Tibial nerve (tissue), 4 donors: ENCODE measurements around the gene CDHR4. TPM values are rescaled to one million over a fixed set of nuclear protein-coding genes. Genes with fewer than 3 reads are reported as not detected.
"Not testable (repeated sequence)": the region's sequence is repeated elsewhere in the genome, so short reads cannot be mapped to it uniquely, and the experiment has no call there.

Experiments
- DNase-seq, 2 donors: peaks; one replicate each; pipeline ENCODE4 v3.0.0-alpha.2; 2019; ENCODE audit warnings: low spot score in 2 of 2
- H3K27ac ChIP-seq, 4 donors: fragments of 200-600 bp; sonication (generic) in 3 of 4; one replicate each; pipeline ENCODE4 v1.5.1; 2017 to 2019; ENCODE audit warnings: mild to moderate bottlenecking in 1 of 4
- H3K27me3 ChIP-seq, 2 donors: fragments of 200-600 bp; sonication (generic) in 1 of 2; one replicate each; pipeline versions ENCODE4 v1.5.1 to v1.6.0; 2017 to 2019
- H3K36me3 ChIP-seq, 3 donors: fragments of 200-600 bp; sonication (generic); one replicate each; pipeline ENCODE4 v1.5.1; 2018 to 2019
- H3K4me1 ChIP-seq, 4 donors: fragments of 200-600 bp; sonication (generic) in 3 of 4; one replicate each; pipeline ENCODE4 v1.5.1; 2017 to 2019
- H3K4me3 ChIP-seq, 4 donors: fragments of 200-600 bp; sonication (generic) in 3 of 4; one replicate each; pipeline ENCODE4 v1.5.1; 2017 to 2019; ENCODE audit warnings: mild to moderate bottlenecking in 1 of 4, moderate library complexity in 1 of 4
- H3K9me3 ChIP-seq, 4 donors: fragments of 200-600 bp; sonication (generic) in 3 of 4; one replicate each; pipeline ENCODE4 v1.5.1; 2017 to 2019
- EP300 ChIP-seq, 2 donors: sonication (generic); formaldehyde crosslinking; IDR thresholded peaks; one replicate each; pipeline ENCODE4 v1.6.1; 2017; ENCODE audit warnings: antibody characterized with exemption in 2 of 2, mild to moderate bottlenecking in 1 of 2
- POLR2A ChIP-seq, 2 donors: fragments of 450-650 bp; IDR thresholded peaks; one replicate each; pipeline ENCODE4 v1.6.1; 2017; ENCODE audit warnings: antibody characterized with exemption in 2 of 2, mild to moderate bottlenecking in 2 of 2, moderate library complexity in 2 of 2
- WGBS, 2 donors: methylation state at CpG; one replicate each; pipeline ENCODE4 v1.1.5; 2018; 5-methylcytosine and 5-hydroxymethylcytosine counted together
- total RNA-seq, 4 donors: library from RNA; depleted of rRNA; stranded (reverse); fragments of >200 nt; gene quantifications; one replicate each; pipeline ENCODE4 v1.1.0, GENCODE V29; 2016
- TF ChIP-seq, protein P1 (sequence below), 5 experiments: fragments of 200-600 bp in 3 of 5; fragments of 450-650 bp in 2 of 5; sonication (generic) in 3 of 5; IDR thresholded peaks; one replicate each; pipeline ENCODE4 v1.5.1; 2016 to 2019; ENCODE audit warnings: antibody characterized with exemption in 5 of 5, mild to moderate bottlenecking in 3 of 5, moderate library complexity in 2 of 5

CDHR4 gene
- total RNA-seq, 4 donors from 2014 or later = 1.3 to 1.4 TPM; not detected in 2

DNA sequence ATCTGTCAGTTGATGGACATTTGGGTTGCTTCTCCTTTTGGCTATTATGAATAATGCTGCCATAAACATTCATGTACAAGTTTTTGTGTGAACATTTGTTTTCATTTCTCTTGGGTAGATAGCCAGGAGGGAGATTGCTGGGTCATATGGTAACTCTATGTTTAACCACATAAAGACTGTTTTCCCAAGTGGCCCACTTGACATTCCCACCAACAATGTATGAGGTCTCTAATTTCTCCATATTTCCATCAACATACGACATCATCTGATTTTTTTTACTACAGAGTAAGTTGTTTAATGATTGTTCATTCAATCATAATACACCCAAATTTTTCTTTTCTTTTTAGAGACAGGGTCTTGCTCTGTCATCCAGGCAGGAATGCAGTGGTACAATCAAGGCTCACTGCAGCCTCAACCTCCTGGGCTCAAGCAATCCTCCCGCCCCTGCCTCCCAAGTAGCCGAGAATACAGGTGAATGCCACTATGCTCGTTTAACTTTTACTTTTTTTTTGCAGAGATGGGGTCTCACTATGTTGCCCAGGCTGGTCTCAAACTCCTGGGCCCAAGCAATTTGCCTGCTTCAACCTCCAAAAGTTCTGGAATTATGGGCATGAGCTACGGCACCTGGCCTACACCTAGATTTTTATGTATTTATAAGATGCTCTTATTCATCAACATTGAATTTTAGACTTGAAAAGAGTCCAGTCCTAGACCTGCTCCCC is 20.2 kb downstream of the CDHR4 start:
- TF ChIP-seq EP300 (IDR thresholded peaks at IDR 0.05) (no peak), POLR2A (IDR thresholded peaks at IDR 0.05) (no peak)
- TF ChIP-seq, protein P1, sequence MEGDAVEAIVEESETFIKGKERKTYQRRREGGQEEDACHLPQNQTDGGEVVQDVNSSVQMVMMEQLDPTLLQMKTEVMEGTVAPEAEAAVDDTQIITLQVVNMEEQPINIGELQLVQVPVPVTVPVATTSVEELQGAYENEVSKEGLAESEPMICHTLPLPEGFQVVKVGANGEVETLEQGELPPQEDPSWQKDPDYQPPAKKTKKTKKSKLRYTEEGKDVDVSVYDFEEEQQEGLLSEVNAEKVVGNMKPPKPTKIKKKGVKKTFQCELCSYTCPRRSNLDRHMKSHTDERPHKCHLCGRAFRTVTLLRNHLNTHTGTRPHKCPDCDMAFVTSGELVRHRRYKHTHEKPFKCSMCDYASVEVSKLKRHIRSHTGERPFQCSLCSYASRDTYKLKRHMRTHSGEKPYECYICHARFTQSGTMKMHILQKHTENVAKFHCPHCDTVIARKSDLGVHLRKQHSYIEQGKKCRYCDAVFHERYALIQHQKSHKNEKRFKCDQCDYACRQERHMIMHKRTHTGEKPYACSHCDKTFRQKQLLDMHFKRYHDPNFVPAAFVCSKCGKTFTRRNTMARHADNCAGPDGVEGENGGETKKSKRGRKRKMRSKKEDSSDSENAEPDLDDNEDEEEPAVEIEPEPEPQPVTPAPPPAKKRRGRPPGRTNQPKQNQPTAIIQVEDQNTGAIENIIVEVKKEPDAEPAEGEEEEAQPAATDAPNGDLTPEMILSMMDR (IDR thresholded peaks at IDR 0.05) = no peak
- Histone ChIP-seq H3K9me3 (no peaks in the 10 kb centered on the region), H3K36me3 (peaks cover 0 to 62% (median 5%) of the 10 kb centered on the region in 3 donors), H3K4me3 (no peak overlapping the region), H3K27ac (no peak overlapping the region), H3K4me1 (peaks cover 0 to 68% (median 10%) of the 10 kb centered on the region in 4 donors), H3K27me3 (no peaks in the 10 kb centered on the region)
- 88 to 93% methylated on average over 5 of the region's 5 CpGs for WGBS, 2 donors
- no peak for DNase-seq

DNA sequence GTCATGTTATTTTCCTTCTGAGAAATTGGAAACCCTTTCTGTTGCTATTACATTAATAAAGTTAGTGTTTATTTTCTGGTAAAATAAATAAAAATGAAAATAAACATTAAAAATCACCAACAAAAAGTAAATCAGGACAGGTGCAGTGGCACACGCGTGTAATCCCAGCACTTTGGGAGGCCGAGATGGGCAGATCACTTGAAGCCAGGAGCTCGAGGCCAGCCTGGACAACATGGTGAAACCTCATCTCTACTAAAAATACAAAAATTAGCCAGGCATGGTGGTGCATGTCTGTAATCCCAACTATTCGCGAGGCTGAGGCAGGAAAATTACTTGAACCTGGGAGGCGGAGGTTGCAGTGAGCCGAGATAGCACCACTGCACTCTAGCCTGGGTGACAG is 23.6 kb downstream of the CDHR4 start:
- H3K4me1 ChIP-seq = peaks cover 0 to 45% (median 3%) of the 10 kb centered on the region in 4 donors
- 88 to 90% methylated on average over 8 of the region's 8 CpGs for WGBS, 2 donors
- not testable (repeated sequence) for H3K27ac ChIP-seq

DNA sequence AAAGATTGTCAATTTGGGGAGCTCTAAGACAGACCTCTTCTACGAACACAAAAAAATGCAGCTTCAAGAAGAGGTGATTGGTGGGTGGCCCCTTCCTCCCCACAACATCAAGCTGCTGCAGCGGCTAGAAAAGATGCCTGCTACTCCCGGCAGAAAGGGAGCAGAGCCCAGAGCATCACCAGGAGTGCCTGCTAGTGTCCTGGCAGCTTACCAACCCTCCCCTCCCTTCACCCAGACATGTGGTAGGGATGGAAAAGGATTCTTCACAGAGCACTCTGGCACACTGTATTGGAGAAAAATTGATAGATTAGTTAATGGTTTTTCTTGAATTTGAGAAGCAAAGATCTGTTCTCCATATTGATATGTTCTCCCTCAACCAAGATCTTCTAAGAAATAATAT is 24.1 kb downstream of the CDHR4 start:
- TF ChIP-seq POLR2A (IDR thresholded peaks at IDR 0.05) = no peak
- TF ChIP-seq, protein P1 (IDR thresholded peaks at IDR 0.05) = no peak
- no peak for TF ChIP-seq EP300 (IDR thresholded peaks at IDR 0.05)
- no peaks in the 10 kb centered on the region for H3K27me3 ChIP-seq
- peaks cover 0 to 44% (median 2%) of the 10 kb centered on the region in 4 donors for H3K4me1 ChIP-seq
- H3K9me3 ChIP-seq = no peaks in the 10 kb centered on the region
- no peak for DNase-seq
- H3K4me3 ChIP-seq = no peak overlapping the region
- WGBS, 2 donors = 42 to 44% methylated on average over 3 of the region's 3 CpGs
- no peak overlapping the region for H3K27ac ChIP-seq
- H3K36me3 ChIP-seq = peaks cover 0 to 38% (median 5%) of the 10 kb centered on the region in 3 donors

More for the DNA sequence above, 23.6 kb downstream of the CDHR4 start:
- H3K4me3 ChIP-seq, DNase-seq, H3K9me3 ChIP-seq, H3K27me3 ChIP-seq: not testable (repeated sequence)
- peaks cover 0 to 40% (median 5%) of the 10 kb centered on the region in 3 donors for H3K36me3 ChIP-seq

DNA sequence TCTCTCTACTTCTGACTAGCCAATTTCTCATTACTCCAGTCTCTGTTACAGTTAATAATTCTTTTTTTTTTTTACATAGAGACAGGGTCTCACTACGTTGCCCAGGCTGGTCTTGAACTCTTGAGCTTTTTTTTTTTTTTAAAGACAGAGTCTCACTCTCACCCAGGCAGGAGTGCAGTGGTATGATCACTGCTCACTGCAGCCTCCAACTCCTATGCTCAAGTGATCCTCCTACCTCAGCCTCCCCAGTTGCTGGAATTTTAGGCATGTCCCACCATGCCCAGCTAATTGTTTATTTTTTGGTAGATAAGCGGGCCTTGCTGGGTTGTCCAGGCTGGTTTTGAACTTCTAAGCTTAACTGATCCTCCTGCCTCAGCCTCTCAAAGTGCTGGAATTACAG is 27.0 kb downstream of the CDHR4 start:
- TF ChIP-seq, protein P1 (IDR thresholded peaks at IDR 0.05) = no peak
- Histone ChIP-seq H3K4me1 (peaks cover 0 to 47% (median 5%) of the 10 kb centered on the region in 4 donors), H3K36me3 (peaks cover 0 to 23% (median 5%) of the 10 kb centered on the region in 3 donors), H3K27ac (no peak overlapping the region), H3K27me3 (no peaks in the 10 kb centered on the region), H3K9me3 (no peaks in the 10 kb centered on the region), H3K4me3 (no peak overlapping the region)
- DNase-seq = no peak
- whole genome bisulfite sequencing, 2 donors = 89 to 95% methylated on average over 2 of the region's 2 CpGs

DNA sequence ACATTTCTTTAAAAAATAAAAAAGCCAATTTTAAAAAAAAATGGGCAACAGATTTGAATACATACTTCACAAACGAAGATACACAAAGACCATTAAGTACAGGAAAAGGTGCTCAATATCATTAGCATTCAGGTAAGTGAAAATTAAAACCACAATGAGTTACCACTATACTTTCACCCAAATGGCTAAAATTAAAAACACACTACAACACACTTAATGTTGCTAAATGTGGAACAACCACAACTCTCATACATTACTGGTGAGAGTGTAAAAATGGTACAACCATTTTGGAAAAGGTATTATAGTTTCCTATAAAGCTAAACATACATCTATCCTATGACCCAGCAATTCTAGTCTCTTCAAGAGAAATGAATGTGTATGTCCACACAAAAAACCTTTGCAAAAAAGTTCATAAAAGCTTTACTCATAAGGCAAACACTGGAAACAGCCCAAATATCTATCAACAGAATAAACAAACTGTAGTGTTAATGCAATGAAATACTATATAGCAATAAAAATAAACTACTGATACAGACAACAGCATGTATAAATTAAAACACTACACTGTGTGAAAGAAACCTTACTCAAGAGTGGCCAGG is 28.2 kb downstream of the CDHR4 start:
- Histone ChIP-seq H3K4me1 (peaks cover 0 to 47% (median 5%) of the 10 kb centered on the region in 4 donors), H3K36me3 (peaks cover 0 to 12% (median 0%) of the 10 kb centered on the region in 3 donors), H3K27me3 (no peaks in the 10 kb centered on the region), H3K9me3 (no peaks in the 10 kb centered on the region), H3K27ac (no peak overlapping the region), H3K4me3 (no peak overlapping the region)
- 63 to 68% methylated on average over 1 of the region's 1 CpG for WGBS, 2 donors
- no peak for DNase-seq
- TF ChIP-seq EP300 (IDR thresholded peaks at IDR 0.05) (no peak), POLR2A (IDR thresholded peaks at IDR 0.05) (no peak)
- TF ChIP-seq, protein P1 (IDR thresholded peaks at IDR 0.05) = no peak
